Endothelial cell of umbilical vein (primary cell): ENCODE results near the gene BMP10. TPM values are rescaled to one million over a fixed set of nuclear protein-coding genes. Genes with fewer than 3 reads are reported as not detected.

Experiments used
- BruUV-seq: library from RNA; stranded (reverse); fragments of 400-500 nt; replicated peaks from 2 replicates; lab custom pipeline; 2021; lab: Mats Ljungman, UMichigan
- CTCF ChIA-PET: fragments of 300-600, 350-600 bp; sonication (Branson Sonifier 250); formaldehyde crosslinking; loops from one replicate; lab custom pipeline; 2021; ENCODE audit warnings: antibody characterized with exemption, inconsistent platforms; lab: Charles Lee
- POLR2A ChIA-PET: fragments of 300-600, 350-600 bp; sonication (Branson Sonifier 250); formaldehyde crosslinking; loops from one replicate; lab custom pipeline; 2021; ENCODE audit warnings: antibody characterized with exemption, inconsistent platforms; lab: Charles Lee
- DNase-seq: peaks from one replicate; pipeline ENCODE4 v3.0.0-alpha.2; 2011; ENCODE audit warnings: low read depth, low spot score
- FAIRE-seq: peaks from 2 replicates; lab custom pipeline; 2011; peaks lifted over from hg19 to GRCh38; lab: Jason Lieb, UNC
- H2AFZ ChIP-seq: 2 replicates; pipeline ENCODE4 v1.6.0; 2012; ENCODE audit warnings: low read depth, low read length, control low read depth, inconsistent platforms
- H3K27ac ChIP-seq: 2 replicates; pipeline ENCODE4 v1.5.1; 2011; ENCODE audit warnings: low read depth, mild to moderate bottlenecking, control low read depth, low read length, moderate library complexity; ENCODE audit not compliant: insufficient read depth
- H3K27me3 ChIP-seq, 2 experiments: 2 replicates each; pipeline versions ENCODE4 v1.6.0 to v1.6.1; 2011; ENCODE audit warnings: low read length in 2 of 2, mixed read lengths in 1 of 2; ENCODE audit not compliant: control insufficient read depth in 2 of 2, insufficient read depth in 2 of 2
- H3K36me3 ChIP-seq, 2 experiments: 2 replicates in 1 of 2; 3 replicates in 1 of 2; pipeline ENCODE4 v1.5.1; 2011; ENCODE audit warnings: low read length in 2 of 2, mild to moderate bottlenecking in 1 of 2, moderate library complexity in 1 of 2; ENCODE audit not compliant: control insufficient read depth in 2 of 2, insufficient read depth in 2 of 2; ENCODE audit errors: extremely low read depth in 1 of 2
- H3K4me1 ChIP-seq: 3 replicates; pipeline ENCODE4 v1.5.1; 2011; ENCODE audit warnings: mild to moderate bottlenecking, low read length; ENCODE audit not compliant: control insufficient read depth, insufficient read depth; ENCODE audit errors: extremely low read depth
- H3K4me2 ChIP-seq: 2 replicates; pipeline ENCODE4 v1.6.1; 2011; ENCODE audit warnings: low read length, control low read depth, mixed read lengths; ENCODE audit not compliant: insufficient read depth
- H3K4me3 ChIP-seq, 3 experiments: fragments of 200-600 bp in 1 of 3; sonication (generic), shearing (Covaris generic) in 1 of 3; replicated peaks in 1 of 3; 2 replicates each; pipeline ENCODE4 v1.5.1; 2011 to 2016; ENCODE audit warnings: control low read depth in 3 of 3, low read length in 3 of 3, mild to moderate bottlenecking in 2 of 3, inconsistent platforms in 1 of 3, low read depth in 1 of 3, moderate library complexity in 1 of 3; ENCODE audit not compliant: insufficient read depth in 1 of 3
- H3K79me2 ChIP-seq: 2 replicates; pipeline ENCODE4 v1.6.0; 2012; ENCODE audit warnings: low read length, inconsistent platforms; ENCODE audit not compliant: control insufficient read depth, insufficient read depth
- H3K9ac ChIP-seq: replicated peaks from 2 replicates; pipeline ENCODE3; 2011; ENCODE audit warnings: low read length, control low read depth; ENCODE audit not compliant: insufficient read depth; ENCODE audit errors: extremely low read depth
- H3K9me1 ChIP-seq: replicated peaks from 3 replicates; pipeline ENCODE4 v1.6.0; 2011; ENCODE audit warnings: mild to moderate bottlenecking, low read length; ENCODE audit not compliant: control insufficient read depth, insufficient read depth; ENCODE audit errors: extremely low read depth
- H3K9me3 ChIP-seq: replicated peaks from 2 replicates; pipeline ENCODE4 v1.5.1; 2012; ENCODE audit warnings: low read length, inconsistent platforms; ENCODE audit not compliant: control insufficient read depth, insufficient read depth
- H4K20me1 ChIP-seq: replicated peaks from 2 replicates; pipeline ENCODE3; 2011; ENCODE audit warnings: mild to moderate bottlenecking, low read length; ENCODE audit not compliant: control insufficient read depth, insufficient read depth; ENCODE audit errors: extremely low read depth
- EZH2 ChIP-seq: IDR thresholded peaks from 2 replicates; pipeline ENCODE4 v1.6.1; 2012; ENCODE audit warnings: borderline replicate concordance, low read depth, mild to moderate bottlenecking, moderate library complexity, low read length, inconsistent platforms; ENCODE audit not compliant: severe bottlenecking
- FOS ChIP-seq: IDR thresholded peaks from 2 replicates; pipeline ENCODE4 v1.6.1; 2011; ENCODE audit warnings: mild to moderate bottlenecking, low read length, moderate library complexity, borderline replicate concordance; ENCODE audit not compliant: insufficient read depth
- JUN ChIP-seq: IDR thresholded peaks from 2 replicates; pipeline ENCODE4 v1.6.1; 2011; ENCODE audit warnings: borderline replicate concordance, low read depth; ENCODE audit not compliant: insufficient read length, insufficient read depth
- MYC ChIP-seq: IDR thresholded peaks from one replicate; pipeline ENCODE4 v1.6.1; 2011; ENCODE audit warnings: mild to moderate bottlenecking, low read depth, low read length
- POLR2AphosphoS5 ChIP-seq: IDR thresholded peaks from 2 replicates; pipeline ENCODE4 v1.6.1; 2012; ENCODE audit warnings: low read depth, mild to moderate bottlenecking, control low read depth, low read length, moderate library complexity; ENCODE audit not compliant: insufficient read depth
- dilution Hi-C: fragments of 300-500 bp; cut with MboI; formaldehyde crosslinking; loops from one replicate; pipeline ENCODE4 v1.15.0; 2019; ENCODE audit warnings: low sequenced_read_pairs; ENCODE audit not compliant: extremely low pct_ligation_motif_present
- intact Hi-C: fragments of 100-400 bp; cut with micrococcal nuclease; formaldehyde crosslinking; loops from one replicate; pipeline ENCODE4 v1.10.0; 2022
- polyA plus RNA-seq, 4 experiments: library from polyadenylated mRNA; depleted of rRNA in 3 of 4; stranded (reverse) in 3 of 4; unstranded in 1 of 4; fragments of >200 nt; gene quantifications; 2 replicates each; pipeline versions ENCODE4 v1.2.1 to v1.2.3, GENCODE V29; 2011 to 2012; ENCODE audit warnings: missing spikeins in 1 of 4
- total RNA-seq: library from RNA; stranded (reverse); gene quantifications from 2 replicates; pipeline ENCODE4 v1.2.3, GENCODE V29; 2021
- TF ChIP-seq, protein P1 (sequence below): IDR thresholded peaks from 2 replicates; pipeline ENCODE4 v1.6.1; 2011; ENCODE audit not compliant: insufficient read depth, insufficient read length

Gene BMP10
- total and polyA plus RNA-seq, 2 donors (not counting 3 experiments of a cell fraction or from before 2014, with no cell fraction given) = not detected

DNA sequence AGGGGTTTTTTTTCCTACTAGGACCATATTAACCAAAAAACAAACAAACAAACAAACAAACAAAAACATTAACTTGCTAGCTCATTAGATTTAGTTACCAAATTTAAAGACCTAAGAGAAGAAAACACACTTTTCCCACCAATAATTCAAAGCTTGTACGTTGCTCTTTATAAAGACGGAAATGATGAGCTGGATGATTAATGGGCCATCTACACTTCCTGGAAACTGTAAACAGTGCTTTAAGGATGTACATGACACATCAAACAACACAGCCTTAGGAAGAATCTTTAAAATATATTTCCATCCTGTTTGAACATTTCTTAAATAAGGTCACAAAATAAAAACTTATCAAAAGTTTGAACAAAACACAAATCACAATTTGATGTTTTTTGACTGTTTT lies 982 bp downstream of the BMP10 start:
- DNase-seq (peak; percentile 70), FAIRE-seq (peak; percentile 85)
- no peaks in the 10 kb centered on the region for H3K36me3 ChIP-seq
- no peak overlapping the region for H3K4me3 ChIP-seq
- H3K4me2 ChIP-seq = peak overlapping the region; percentile 32
- H3K4me1 ChIP-seq = peaks cover 8% of the 10 kb centered on the region
- peak overlapping the region; percentile 39 for H3K27ac ChIP-seq
- no peaks in the 10 kb centered on the region for H3K9me3 ChIP-seq
- CTCF ChIA-PET = interaction anchor here (0.7 to 1.6 kb wide), 5 partner anchors 20 to 161 kb away, joined by 3 to 9 read pairs (median 4); no protein-coding TSS in a partner anchor
- TF ChIP-seq MYC = no peak
- TF ChIP-seq JUN = peak; percentile 77
- peak; percentile 34 for TF ChIP-seq POLR2AphosphoS5
- TF ChIP-seq EZH2 = no peak
- peak; percentile 83 for TF ChIP-seq FOS
- no peaks in the 10 kb centered on the region for H3K9me1 ChIP-seq
- no peaks in the 10 kb centered on the region for H3K79me2 ChIP-seq
- H2AFZ ChIP-seq = no peak overlapping the region
- no TSS peak for BruUV-seq
- POLR2A ChIA-PET = no interaction called here
- no peaks in the 10 kb centered on the region for H4K20me1 ChIP-seq
- peak overlapping the region; percentile 17 for H3K9ac ChIP-seq
- intact Hi-C loops (loop anchor here (1.0 to 2.0 kb wide), 2 partner anchors 21 to 37 kb away; no protein-coding TSS in a partner anchor), dilution Hi-C loops (no loop called here)
- H3K27me3 ChIP-seq = no peaks in the 10 kb centered on the region

DNA sequence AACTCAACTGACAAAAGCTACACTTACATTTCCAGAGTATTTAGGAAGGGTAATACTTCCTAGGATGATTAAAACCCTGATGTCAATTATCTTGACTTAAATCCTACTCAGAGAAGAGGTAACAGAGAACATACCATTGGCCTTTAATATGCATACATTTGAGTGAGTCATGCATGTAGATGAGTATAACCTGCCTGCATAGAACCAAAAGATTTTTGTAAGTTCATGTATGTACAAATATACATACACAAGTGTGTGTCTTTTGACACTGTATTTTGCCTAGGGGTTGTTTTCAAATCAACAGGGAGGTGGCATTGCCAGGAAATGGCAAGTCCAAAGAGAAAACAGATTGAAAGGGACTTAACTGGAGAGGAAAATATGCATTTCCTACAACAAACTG lies 6.1 kb downstream of the BMP10 start:
- FAIRE-seq (peak; percentile 28), DNase-seq (no peak)
- ChIA-PET CTCF (interaction anchor here (1.0 kb wide), 1 partner anchor 28 kb away, joined by 3 read pairs; no protein-coding TSS in a partner anchor), POLR2A (no interaction called here)
- intact Hi-C loops = no loop called here
- Histone ChIP-seq H3K79me2 (no peaks in the 10 kb centered on the region), H3K4me2 (no peak overlapping the region), H4K20me1 (no peaks in the 10 kb centered on the region), H3K27me3 (no peaks in the 10 kb centered on the region), H2AFZ (no peak overlapping the region), H3K4me3 (no peak overlapping the region), H3K9me3 (no peaks in the 10 kb centered on the region), H3K27ac (no peak overlapping the region), H3K36me3 (no peaks in the 10 kb centered on the region), H3K9ac (no peak overlapping the region), H3K4me1 (peaks cover 5% of the 10 kb centered on the region), H3K9me1 (no peaks in the 10 kb centered on the region)
- dilution Hi-C loops = no loop called here
- BruUV-seq = no TSS peak
- TF ChIP-seq, protein P1, sequence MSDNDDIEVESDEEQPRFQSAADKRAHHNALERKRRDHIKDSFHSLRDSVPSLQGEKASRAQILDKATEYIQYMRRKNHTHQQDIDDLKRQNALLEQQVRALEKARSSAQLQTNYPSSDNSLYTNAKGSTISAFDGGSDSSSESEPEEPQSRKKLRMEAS = no peak
